H1 (cell line): ENCODE results near the gene FUNDC2. TPM values are rescaled to one million over a fixed set of nuclear protein-coding genes. Genes with fewer than 3 reads are reported as not detected.

ENCODE experiments used
- CBX8 ChIP-seq: fragments of 300-800, 300-1000 bp; sonication (generic); IDR thresholded peaks from 2 replicates; pipeline ENCODE4 v1.7.1; 2016; ENCODE audit warnings: low read depth, low read length, borderline replicate concordance
- CHD2 ChIP-seq: IDR thresholded peaks from 2 replicates; pipeline ENCODE4 v1.6.1; 2012; ENCODE audit warnings: low read length, improper control_type of control experiment
- PHF8 ChIP-seq: fragments of 200-600 bp; sonication (generic); conservative IDR thresholded peaks from 2 replicates; pipeline ENCODE4 v1.7.1; 2012; ENCODE audit warnings: low read depth, mild to moderate bottlenecking, inconsistent platforms, low read length, moderate library complexity
- polyA plus RNA-seq, 7 experiments: library from polyadenylated mRNA; depleted of rRNA in 3 of 7; stranded (reverse) in 5 of 7; unstranded in 2 of 7; fragments of >200 nt in 5 of 7; fragments of 200-250 nt in 2 of 7; gene quantifications; 1 replicate in 5 of 7; 2 replicates in 1 of 7; 4 replicates in 1 of 7; pipeline versions ENCODE4 v1.2.1 to v1.2.3, GENCODE V29; 2011 to 2013; ENCODE audit warnings: missing spikeins in 2 of 7, mixed read lengths in 2 of 7
- total RNA-seq: library from RNA; stranded (reverse); fragmentation: NEBNext Ultra II Directional; extraction: Animal tissue kit (Norgen Biotek cat#: 25700); gene quantifications from 2 replicates; pipeline ENCODE4 v1.2.1, GENCODE V29; 2021

Gene FUNDC2
- total and polyA plus RNA-seq, 2 of the 8 experiments (the other 6 are each of a cell fraction or from before 2014, with no cell fraction given), result 67.7 to 93.7 TPM

DNA sequence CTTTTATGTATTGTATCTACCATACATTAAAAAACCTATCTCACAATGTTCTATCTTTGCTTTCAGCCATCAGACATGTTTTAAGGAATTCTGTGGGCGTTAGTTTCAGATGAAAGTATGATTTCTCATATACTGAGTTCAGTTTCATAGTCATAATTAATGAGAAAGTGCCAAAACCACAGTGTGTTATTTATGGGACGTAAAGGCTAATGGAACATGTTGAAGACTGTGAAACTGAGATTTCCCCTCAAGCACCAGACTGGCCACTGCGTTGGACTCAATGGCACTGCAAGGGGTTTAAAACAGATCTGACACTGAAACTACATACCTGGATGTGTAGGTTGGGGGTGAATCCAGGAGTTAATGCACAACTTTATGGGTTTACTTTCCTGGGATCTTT is 36.1 kb upstream of the FUNDC2 start (continued):
- TF ChIP-seq CBX8, result no peak
- no peak for TF ChIP-seq CHD2
- no peak for TF ChIP-seq PHF8
